Gastrocnemius medialis (tissue), 4 donors: ENCODE measurements around the gene FCMR. TPM values are rescaled to one million over a fixed set of nuclear protein-coding genes. Genes with fewer than 3 reads are reported as not detected.

ENCODE experiments used
- ATAC-seq, 2 donors: fragments of 150-250 bp; one replicate each; pipeline ENCODE4 v1.9.1; 2016
- DNase-seq, 2 donors: peaks; one replicate each; pipeline ENCODE4 v3.0.0-alpha.2; 2019
- H3K27ac ChIP-seq, 4 donors: fragments of 200-600 bp; sonication (generic); 1 replicate in 1 of 4; 2 replicates in 3 of 4; pipeline ENCODE4 v1.5.1; 2016 to 2018; ENCODE audit warnings: mild to moderate bottlenecking in 2 of 4, moderate library complexity in 1 of 4
- H3K27me3 ChIP-seq, 3 donors: fragments of 200-600 bp; sonication (generic) in 2 of 3; 1 replicate in 1 of 3; 2 replicates in 2 of 3; pipeline versions ENCODE4 v1.5.1 to v1.6.0; 2016 to 2019; ENCODE audit warnings: mild to moderate bottlenecking in 1 of 3, moderate library complexity in 1 of 3
- H3K36me3 ChIP-seq, 2 donors: fragments of 200-600 bp; sonication (generic) in 1 of 2; one replicate each; pipeline ENCODE4 v1.5.1; 2017 to 2018
- H3K4me1 ChIP-seq, 2 donors: fragments of 200-600 bp; sonication (generic) in 1 of 2; one replicate each; pipeline ENCODE4 v1.5.1; 2016 to 2017; ENCODE audit warnings: mild to moderate bottlenecking in 2 of 2
- H3K4me3 ChIP-seq, 4 donors: fragments of 200-600 bp; sonication (generic) in 3 of 4; 1 replicate in 1 of 4; 2 replicates in 3 of 4; pipeline ENCODE4 v1.5.1; 2016 to 2019; ENCODE audit warnings: mild to moderate bottlenecking in 2 of 4
- H3K9me3 ChIP-seq, 3 donors: fragments of 200-600 bp; sonication (generic) in 2 of 3; 1 replicate in 1 of 3; 2 replicates in 2 of 3; pipeline ENCODE4 v1.5.1; 2016 to 2019
- POLR2A ChIP-seq, 2 donors: fragments of 450-650 bp; IDR thresholded peaks; one replicate each; pipeline ENCODE4 v1.6.1; 2017; ENCODE audit warnings: antibody characterized with exemption in 2 of 2, mild to moderate bottlenecking in 2 of 2, moderate library complexity in 2 of 2
- in situ Hi-C, 4 donors: fragments of 200-750 bp; cut with MboI; loops; one replicate each; pipeline versions ENCODE4 v1.15.0 to v1.8.0; 2017; ENCODE audit warnings: low sequenced_read_pairs in 4 of 4
- intact Hi-C: fragments of 100-400 bp; cut with DNase I; formaldehyde crosslinking; loops from one replicate; pipeline ENCODE4 v1.15.1; 2023; ENCODE audit warnings: low total_unique reads
- total RNA-seq, 4 donors: library from RNA; depleted of rRNA; stranded (reverse); fragments of >200 nt; gene quantifications; one replicate each; pipeline versions ENCODE4 v1.1.0 to v1.2.3, GENCODE V29; 2016
- TF ChIP-seq, protein P1 (sequence below), 5 experiments: fragments of 450-650 bp in 3 of 5; fragments of 200-600 bp in 2 of 5; sonication (generic) in 2 of 5; IDR thresholded peaks in 4 of 5; conservative IDR thresholded peaks in 1 of 5; 1 replicate in 4 of 5; 2 replicates in 1 of 5; pipeline ENCODE4 v1.5.1; 2016 to 2019; ENCODE audit warnings: antibody characterized with exemption in 5 of 5, mild to moderate bottlenecking in 3 of 5, moderate library complexity in 3 of 5

The FCMR gene
- total RNA-seq, 4 donors from 2014 or later = 2.1 to 10.2 (median 4.7) TPM

DNA sequence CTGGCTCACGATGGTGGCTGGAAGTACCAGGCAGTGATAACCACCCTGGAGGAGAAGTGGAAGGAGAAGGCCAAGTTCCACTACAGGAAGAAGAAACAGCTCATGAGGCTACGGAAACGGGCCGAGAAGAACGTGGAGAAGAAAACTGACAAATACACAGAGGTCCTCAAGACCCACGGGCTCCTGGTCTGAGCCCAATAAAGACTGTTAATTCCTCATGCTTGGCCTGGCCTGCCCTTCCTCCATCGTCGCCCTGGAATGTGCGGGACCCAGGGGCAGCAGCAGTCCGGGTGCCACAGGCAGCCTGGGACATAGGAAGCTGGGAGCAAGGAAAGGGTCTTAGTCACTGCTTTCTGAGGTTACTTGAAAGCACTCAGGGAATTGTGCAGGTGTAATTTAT, 13.7 kb downstream of the FCMR start:
- intact Hi-C loops = loop anchor here (2.0 to 5.0 kb wide), 4 partner anchors 15 to 904 kb away; partner anchors contain the start of genes PFKFB2 and YOD1
- Histone ChIP-seq H3K36me3 (no peaks in the 10 kb centered on the region), H3K9me3 (no peaks in the 10 kb centered on the region), H3K27me3 (peaks cover 0 to 4% (median 0%) of the 10 kb centered on the region in 3 donors), H3K4me3 (no peak overlapping the region), H3K27ac (peak overlapping the region in 2 of 4 donors; percentile 74 to 85), H3K4me1 (peaks cover 30 to 36% of the 10 kb centered on the region in 2 donors)
- in situ Hi-C loops = no loop called here
- no peak for TF ChIP-seq POLR2A (IDR thresholded peaks at IDR 0.05)
- TF ChIP-seq, protein P1, sequence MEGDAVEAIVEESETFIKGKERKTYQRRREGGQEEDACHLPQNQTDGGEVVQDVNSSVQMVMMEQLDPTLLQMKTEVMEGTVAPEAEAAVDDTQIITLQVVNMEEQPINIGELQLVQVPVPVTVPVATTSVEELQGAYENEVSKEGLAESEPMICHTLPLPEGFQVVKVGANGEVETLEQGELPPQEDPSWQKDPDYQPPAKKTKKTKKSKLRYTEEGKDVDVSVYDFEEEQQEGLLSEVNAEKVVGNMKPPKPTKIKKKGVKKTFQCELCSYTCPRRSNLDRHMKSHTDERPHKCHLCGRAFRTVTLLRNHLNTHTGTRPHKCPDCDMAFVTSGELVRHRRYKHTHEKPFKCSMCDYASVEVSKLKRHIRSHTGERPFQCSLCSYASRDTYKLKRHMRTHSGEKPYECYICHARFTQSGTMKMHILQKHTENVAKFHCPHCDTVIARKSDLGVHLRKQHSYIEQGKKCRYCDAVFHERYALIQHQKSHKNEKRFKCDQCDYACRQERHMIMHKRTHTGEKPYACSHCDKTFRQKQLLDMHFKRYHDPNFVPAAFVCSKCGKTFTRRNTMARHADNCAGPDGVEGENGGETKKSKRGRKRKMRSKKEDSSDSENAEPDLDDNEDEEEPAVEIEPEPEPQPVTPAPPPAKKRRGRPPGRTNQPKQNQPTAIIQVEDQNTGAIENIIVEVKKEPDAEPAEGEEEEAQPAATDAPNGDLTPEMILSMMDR (IDR thresholded peaks at IDR 0.05 in 4 of 5, conservative IDR thresholded peaks at IDR 0.05 in 1 of 5) = no peak
- DNase-seq (no peak), ATAC-seq (no peak)

DNA sequence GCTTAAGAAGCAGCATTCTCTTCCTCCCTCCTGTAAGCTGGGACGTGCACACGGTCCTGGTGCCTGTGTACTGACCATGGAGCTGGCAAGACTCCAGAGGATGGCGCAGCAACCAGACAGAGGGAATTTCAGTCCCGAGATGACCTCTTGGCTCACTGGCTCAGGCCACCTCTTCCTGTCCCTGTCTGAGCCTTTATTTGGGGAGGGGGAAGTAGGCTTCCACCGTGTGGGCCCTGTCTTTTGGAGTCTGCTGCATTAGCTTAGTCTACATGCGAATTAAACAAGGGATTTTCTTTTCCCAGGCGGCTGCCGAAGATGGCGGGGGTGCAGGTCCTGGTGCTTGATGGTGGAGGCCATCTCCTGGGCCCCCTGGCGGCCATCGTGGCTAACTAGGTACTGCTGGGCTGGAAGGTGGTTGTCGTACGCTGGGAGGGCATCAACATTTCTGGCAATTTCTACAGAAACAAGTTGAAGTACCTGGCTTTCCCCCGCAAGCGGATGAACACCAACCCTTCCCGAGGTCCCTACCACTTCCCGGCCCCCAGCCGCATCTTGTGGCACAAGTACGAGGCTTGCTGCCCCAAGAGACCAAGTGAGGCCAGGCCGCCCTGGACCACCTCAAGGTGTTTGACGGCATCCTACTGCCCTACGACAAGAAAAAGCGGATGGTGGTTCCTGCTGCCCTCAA, 14.3 kb downstream of the FCMR start:
- DNase-seq (peak in 1 of 2 donors; percentile 35), ATAC-seq (no peak)
- Histone ChIP-seq H3K27ac (peak overlapping the region in 3 of 4 donors; percentile 19 to 85 (median 74)), H3K4me1 (peaks cover 30 to 36% of the 10 kb centered on the region in 2 donors), H3K4me3 (no peak overlapping the region), H3K9me3 (no peaks in the 10 kb centered on the region), H3K36me3 (no peaks in the 10 kb centered on the region), H3K27me3 (peaks cover 0 to 4% (median 0%) of the 10 kb centered on the region in 3 donors)
- in situ Hi-C loops = no loop called here
- intact Hi-C loops = loop anchor here (5.0 kb wide), 3 partner anchors 145 to 905 kb away; partner anchors contain the start of genes PFKFB2 and YOD1
- TF ChIP-seq, protein P1 (IDR thresholded peaks at IDR 0.05 in 4 of 5, conservative IDR thresholded peaks at IDR 0.05 in 1 of 5) = peak in 1 of 5 experiments; percentile 21
- no peak for TF ChIP-seq POLR2A (IDR thresholded peaks at IDR 0.05)

DNA sequence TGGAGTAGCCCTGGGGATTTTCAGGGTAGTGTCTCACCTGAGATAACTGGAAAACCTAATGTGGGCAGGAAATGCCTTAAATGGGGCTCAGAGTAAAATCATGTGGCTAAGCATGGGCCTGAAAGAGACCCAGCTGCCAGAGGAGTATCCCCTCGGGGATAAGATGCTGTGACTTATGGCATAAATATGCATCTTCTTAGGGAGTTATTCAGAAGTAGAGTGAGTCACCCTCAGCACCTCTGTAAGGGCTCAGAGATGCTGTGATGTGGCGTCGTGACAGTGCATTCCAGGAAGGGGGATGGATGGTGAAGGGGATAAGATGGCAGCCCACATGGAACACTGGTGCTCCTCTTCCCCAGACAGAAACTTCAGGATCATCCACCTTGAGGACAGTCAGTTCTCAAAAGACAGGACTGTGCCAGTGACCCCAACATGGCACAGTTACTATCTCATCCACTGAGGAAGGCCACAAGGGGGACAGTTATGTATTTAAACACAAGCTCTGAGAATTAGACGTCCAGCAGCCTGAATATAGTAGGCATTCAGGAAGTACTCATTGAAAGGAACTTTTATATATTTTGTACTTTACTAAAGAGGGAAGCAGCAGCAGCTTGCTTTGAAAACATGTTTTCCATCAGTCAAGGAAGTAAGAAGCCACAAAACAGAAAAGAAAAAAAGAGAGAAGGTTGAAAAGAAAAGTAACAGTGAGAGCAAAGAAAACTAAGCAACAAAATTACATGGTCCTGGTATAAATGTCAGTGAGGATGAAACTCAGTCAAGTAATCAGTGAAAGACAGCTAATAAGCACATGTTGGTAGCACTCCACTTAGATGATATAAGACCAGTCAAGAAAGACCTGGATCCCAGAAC, 16.2 kb downstream of the FCMR start:
- Histone ChIP-seq H3K27ac (no peak overlapping the region), H3K9me3 (no peaks in the 10 kb centered on the region), H3K36me3 (no peaks in the 10 kb centered on the region), H3K4me3 (no peak overlapping the region), H3K27me3 (peaks cover 0 to 4% (median 0%) of the 10 kb centered on the region in 3 donors), H3K4me1 (peaks cover 26 to 32% of the 10 kb centered on the region in 2 donors)
- in situ Hi-C loops (no loop called here), intact Hi-C loops (loop anchor here (5.0 kb wide), 3 partner anchors 147 to 907 kb away; partner anchors contain the start of genes PFKFB2 and YOD1)
- DNase-seq (no peak), ATAC-seq (no peak)
- TF ChIP-seq POLR2A (IDR thresholded peaks at IDR 0.05) = no peak

DNA sequence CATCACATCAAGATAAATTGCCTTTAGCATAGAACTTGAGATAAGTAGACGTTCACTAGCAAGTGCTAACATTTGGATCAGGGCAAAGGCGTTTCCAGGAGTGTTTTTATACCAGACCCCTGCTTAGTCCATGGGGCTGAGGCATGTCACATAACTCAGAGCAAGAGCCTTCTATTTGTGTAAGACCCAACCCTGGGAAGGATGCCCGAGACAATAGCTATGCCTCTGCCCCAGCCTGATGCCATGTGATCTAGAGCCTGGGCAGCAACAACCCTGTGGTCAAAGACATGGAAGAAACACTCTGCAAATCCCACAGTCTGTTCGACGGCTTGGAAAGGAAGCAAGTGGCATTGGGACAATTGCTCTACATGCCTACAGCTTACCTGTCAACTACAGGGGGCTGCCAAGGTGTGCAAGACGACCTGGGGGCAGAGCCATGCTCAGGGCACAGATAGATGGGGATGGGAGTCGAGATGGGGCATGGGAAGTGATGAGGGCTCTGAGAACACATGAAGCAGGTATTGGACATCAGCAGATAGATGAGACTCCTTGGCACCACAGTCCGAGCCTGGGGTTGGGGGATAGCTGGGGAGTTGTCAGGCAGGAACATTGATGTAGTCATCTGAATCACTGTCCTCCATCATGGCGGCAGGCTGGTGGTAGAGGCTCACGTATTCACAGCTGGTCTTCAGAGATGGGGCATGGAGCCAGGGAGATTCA, 17.2 kb downstream of the FCMR start:
- no peak overlapping the region for H3K4me3 ChIP-seq
- peaks cover 0 to 4% (median 0%) of the 10 kb centered on the region in 3 donors for H3K27me3 ChIP-seq
- H3K4me1 ChIP-seq = peaks cover 17 to 25% of the 10 kb centered on the region in 2 donors
- intact Hi-C loops (loop anchor here (5.0 kb wide), 3 partner anchors 148 to 908 kb away; partner anchors contain the start of genes PFKFB2 and YOD1), in situ Hi-C loops (no loop called here)
- no peak for DNase-seq
- H3K27ac ChIP-seq = peak overlapping the region in 3 of 4 donors; percentile 30 to 73 (median 59)
- TF ChIP-seq, protein P1 (IDR thresholded peaks at IDR 0.05 in 4 of 5, conservative IDR thresholded peaks at IDR 0.05 in 1 of 5) = no peak
- TF ChIP-seq POLR2A (IDR thresholded peaks at IDR 0.05) = no peak
- no peak for ATAC-seq
- no peaks in the 10 kb centered on the region for H3K36me3 ChIP-seq
- no peaks in the 10 kb centered on the region for H3K9me3 ChIP-seq
